Middle frontal gyrus (tissue), 1 donor: Measurements from ENCODE around the gene MLANA.

Experiments used
- DNase-seq: peaks from one replicate; pipeline ENCODE4 v3.0.0-alpha.2; 2015; ENCODE audit warnings: low spot score; ENCODE audit errors: extremely low spot score

Gene MLANA

DNA sequence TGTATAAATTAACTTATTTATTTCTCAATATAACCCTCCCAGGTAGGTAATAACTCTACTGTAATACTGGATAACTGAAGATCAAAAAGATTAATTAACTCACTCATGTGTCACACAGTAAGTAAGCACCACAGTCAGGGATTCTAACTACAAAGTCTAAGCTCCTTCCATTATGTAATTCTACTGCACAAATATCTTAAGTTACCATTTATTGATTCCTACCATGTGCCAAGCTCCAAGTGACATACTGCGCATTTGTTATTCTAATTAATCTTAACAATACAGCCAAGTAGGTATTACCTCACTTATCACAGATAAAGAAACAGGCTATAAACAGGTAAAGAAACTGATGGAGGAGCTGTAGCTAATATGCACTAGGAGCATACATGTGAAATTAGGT lies 66.5 kb downstream of the MLANA start:
- no peak for DNase-seq

DNA sequence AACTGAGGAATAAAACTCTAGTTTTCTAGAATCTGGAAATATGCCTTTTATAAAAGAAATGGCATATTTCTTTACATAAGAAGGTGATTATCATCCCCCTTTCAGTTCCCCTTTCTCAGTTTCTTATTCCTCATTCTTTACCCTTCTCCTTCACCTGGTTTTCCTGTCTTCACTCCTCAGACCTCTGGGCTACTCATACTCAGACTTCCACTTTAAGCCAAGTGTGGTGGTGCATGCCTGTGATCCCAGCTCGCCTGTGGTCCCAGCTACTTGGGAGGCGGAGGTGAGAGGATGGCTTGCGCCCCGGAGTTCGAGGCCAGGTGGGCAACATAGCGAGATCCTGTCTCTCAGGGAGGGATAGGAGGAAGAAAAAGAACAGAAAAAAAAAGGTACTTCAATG lies 67.6 kb downstream of the MLANA start:
- no peak for DNase-seq
